Fibroblast of mammary gland (primary cell): Measurements from ENCODE around the gene SLC6A9.

Experiments used
- DNase-seq: peaks from one replicate; pipeline ENCODE4 v3.0.0-alpha.2; 2010; ENCODE audit warnings: low read depth
- H3K4me3 ChIP-seq: 2 replicates; pipeline ENCODE4 v1.5.1; 2011; ENCODE audit warnings: low read depth, mild to moderate bottlenecking, low read length, moderate library complexity; ENCODE audit not compliant: control insufficient read depth
- TF ChIP-seq, protein P1 (sequence below): conservative IDR thresholded peaks from 2 replicates; pipeline ENCODE4 v1.5.1; 2011; ENCODE audit warnings: low read depth, low read length, inconsistent platforms; ENCODE audit not compliant: control insufficient read depth, insufficient read depth

SLC6A9 gene

GRCh38 chr1:44061857-44062256 lies 30.6 kb upstream of the SLC6A9 start:
- TF ChIP-seq, protein P1, sequence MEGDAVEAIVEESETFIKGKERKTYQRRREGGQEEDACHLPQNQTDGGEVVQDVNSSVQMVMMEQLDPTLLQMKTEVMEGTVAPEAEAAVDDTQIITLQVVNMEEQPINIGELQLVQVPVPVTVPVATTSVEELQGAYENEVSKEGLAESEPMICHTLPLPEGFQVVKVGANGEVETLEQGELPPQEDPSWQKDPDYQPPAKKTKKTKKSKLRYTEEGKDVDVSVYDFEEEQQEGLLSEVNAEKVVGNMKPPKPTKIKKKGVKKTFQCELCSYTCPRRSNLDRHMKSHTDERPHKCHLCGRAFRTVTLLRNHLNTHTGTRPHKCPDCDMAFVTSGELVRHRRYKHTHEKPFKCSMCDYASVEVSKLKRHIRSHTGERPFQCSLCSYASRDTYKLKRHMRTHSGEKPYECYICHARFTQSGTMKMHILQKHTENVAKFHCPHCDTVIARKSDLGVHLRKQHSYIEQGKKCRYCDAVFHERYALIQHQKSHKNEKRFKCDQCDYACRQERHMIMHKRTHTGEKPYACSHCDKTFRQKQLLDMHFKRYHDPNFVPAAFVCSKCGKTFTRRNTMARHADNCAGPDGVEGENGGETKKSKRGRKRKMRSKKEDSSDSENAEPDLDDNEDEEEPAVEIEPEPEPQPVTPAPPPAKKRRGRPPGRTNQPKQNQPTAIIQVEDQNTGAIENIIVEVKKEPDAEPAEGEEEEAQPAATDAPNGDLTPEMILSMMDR: no peak
- H3K4me3 ChIP-seq: no peak overlapping the region
- no peak for DNase-seq

DNA sequence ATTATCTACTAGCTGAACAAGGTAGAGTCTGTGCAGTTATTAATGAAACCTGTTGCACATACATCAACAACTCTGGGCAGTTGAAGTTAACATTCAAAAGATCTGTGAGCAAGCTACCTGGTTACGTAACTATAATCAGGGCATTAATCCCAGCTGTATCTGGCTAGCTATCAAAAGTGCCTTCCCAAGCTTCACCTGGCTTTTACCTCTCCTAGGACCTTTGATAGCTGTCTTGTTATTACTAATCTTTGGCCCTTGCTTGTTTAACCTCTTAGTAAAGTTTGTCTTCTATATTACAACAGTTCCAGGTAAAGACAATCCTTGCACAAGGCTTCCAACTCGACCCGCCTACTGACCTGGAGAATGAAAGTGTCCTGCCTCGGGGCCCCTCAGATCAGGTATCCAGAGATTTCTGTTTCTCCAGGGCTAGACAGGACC lies 29.6 kb upstream of the SLC6A9 start:
- no peak for DNase-seq
- TF ChIP-seq, protein P1: no peak
- no peak overlapping the region for H3K4me3 ChIP-seq

- no peak overlapping the region for H3K4me3 ChIP-seq
- DNase-seq: peak; percentile 48
- TF ChIP-seq, protein P1: no peak
Measured at GRCh38 chr1:44059664-44060355, 28.5 kb upstream of the SLC6A9 start.

- no peak for DNase-seq
- H3K4me3 ChIP-seq: no peak overlapping the region
- TF ChIP-seq, protein P1: no peak
Measured at GRCh38 chr1:44059212-44059611, 27.9 kb upstream of the SLC6A9 start.

DNA sequence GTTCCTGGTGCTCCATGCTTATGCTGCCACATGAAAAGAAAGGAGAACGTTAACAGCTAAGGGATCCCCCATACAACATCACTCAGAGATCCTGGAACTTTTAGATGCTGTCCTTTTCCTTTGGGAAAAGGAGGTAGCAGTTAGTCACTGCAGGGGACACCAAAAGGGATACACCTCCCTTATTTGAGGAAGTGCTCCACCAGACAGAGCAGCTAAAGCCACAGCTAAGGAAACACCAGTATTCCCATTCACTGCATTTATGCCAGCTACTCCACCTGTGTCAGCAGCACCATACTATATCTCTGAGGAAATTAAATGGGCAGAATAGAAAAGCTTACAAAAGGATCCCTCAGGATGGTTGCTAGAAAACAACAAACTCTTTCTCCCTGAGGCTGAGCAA lies 26.0 kb upstream of the SLC6A9 start:
- TF ChIP-seq, protein P1: no peak
- H3K4me3 ChIP-seq: no peak overlapping the region
- DNase-seq: no peak

DNA sequence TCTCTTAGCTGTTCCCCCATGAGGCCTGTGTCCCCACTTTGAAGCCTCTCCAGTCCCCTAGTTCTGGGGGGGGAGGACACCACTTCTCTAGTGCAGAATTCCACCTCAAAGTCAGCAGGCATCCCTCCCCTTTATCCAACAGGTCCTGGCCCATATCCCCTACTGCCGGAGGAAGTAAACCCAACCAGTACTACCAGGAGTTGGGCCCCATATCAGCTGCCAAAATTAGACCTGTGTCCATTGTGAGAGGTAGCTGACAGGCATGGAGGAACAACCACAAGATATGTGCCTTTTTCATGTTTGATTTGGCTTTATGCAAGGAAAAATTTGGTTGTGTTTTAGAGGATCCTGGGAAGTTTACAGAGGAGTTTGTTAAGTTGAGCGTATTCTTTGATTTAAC lies 22.1 kb upstream of the SLC6A9 start:
- H3K4me3 ChIP-seq: no peak overlapping the region
- DNase-seq: no peak
- TF ChIP-seq, protein P1: no peak
